Epidermal melanocyte (primary cell): ENCODE data around the gene LMOD3.

Experiments
- DNase-seq: peaks from one replicate; pipeline ENCODE4 v3.0.0; 2011; ENCODE audit warnings: low spot score; ENCODE audit not compliant: insufficient read length

LMOD3 gene

GRCh38 chr3:69126216-69126615 lies 3.8 kb upstream of the LMOD3 start:
- no peak for DNase-seq

- no peak for DNase-seq
Measured at GRCh38 chr3:69121950-69122349, 445 bp downstream of the LMOD3 start.

DNA sequence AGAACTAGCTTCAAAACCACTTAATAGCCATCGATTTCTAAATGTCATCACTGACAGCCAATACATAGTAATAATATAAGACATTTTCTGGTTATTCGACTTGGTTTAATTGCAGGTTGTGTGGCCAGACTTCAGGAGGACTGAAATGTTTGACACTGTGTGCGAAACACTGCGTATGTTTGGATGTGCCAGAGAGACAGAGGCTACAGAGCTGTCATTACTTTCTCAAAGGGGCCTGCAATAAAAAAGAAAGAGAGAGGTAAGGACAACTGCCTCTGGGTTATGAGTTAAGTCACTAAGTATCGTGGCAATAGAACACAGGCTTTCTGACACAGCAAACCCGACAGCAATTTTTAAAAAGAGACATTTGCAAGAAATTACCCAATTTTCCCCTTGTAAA lies 882 bp downstream of the LMOD3 start:
- DNase-seq: no peak

DNA sequence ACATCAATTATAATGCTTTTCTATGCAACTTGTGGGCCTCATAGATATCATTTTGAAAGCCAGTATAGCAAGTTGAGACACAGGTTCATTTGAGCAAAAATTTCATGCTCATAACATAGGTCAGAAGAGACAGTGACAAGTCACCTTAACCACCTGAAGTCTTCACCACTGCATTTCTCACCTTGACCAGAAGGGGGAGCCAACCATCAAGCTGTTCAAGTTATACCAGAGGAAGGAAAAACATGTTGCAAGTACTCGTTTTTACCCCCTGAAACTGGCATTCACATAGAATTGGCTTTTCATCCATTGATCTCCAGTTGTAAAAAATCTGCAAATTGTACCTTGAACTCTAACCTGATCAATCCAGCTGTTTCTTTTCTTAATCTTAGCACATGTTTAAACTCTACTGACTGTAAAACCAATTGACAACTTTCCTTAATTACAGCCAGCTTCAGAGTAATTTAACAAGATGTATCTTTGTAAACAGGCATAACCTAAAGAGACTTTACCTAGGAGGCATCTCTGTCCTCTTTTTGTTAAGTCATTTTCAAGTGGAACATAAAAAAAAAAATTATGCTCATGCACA lies 1.4 kb downstream of the LMOD3 start:
- DNase-seq: no peak

GRCh38 chr3:69119681-69120080 lies 2.7 kb downstream of the LMOD3 start:
- no peak for DNase-seq

- DNase-seq: no peak
Measured at GRCh38 chr3:69119138-69119537, 3.3 kb downstream of the LMOD3 start.

GRCh38 chr3:69118555-69118954 lies 3.8 kb downstream of the LMOD3 start:
- no peak for DNase-seq

DNA sequence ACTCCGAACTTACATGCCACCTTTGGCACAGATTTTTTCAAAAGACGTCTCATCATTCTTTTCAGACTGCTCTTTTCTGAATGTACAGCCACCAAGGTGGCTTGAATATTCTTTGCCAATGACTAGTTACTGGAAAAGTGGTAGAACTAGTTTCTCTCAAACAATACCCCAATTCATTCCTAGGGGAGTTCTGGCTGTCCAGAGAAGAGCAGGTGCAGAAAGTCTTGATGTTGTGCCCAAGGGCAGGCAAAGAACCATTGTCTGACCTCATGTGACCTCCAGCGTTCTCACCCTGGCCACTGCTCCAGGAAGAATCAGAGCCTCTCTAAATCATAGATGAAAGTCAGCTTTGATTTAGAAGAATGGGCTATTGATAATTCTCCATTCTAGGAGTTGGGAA lies 5.5 kb downstream of the LMOD3 start:
- no peak for DNase-seq

DNA sequence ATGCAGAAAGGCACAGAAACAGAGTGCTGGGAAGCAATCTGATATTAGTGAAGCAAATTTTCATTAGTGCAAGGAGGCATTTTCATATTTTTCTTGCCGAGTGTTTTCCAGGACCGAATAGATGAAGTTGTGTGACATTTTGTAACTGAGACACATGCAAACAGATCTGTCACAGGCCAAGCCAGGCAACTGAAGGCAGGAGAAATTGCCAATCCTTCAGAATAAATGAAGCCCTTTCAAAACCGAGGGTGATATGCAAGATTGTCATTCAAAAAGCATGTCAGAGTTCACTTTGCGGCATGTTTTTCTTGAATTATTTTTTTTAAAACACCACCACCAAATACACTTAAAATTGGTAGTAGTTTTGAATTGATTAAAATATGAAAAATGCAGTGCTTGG lies 6.2 kb downstream of the LMOD3 start:
- DNase-seq: no peak

- no peak for DNase-seq
Measured at GRCh38 chr3:69115731-69116130, 6.7 kb downstream of the LMOD3 start.

GRCh38 chr3:69113536-69113935 lies 8.9 kb downstream of the LMOD3 start:
- no peak for DNase-seq

DNA sequence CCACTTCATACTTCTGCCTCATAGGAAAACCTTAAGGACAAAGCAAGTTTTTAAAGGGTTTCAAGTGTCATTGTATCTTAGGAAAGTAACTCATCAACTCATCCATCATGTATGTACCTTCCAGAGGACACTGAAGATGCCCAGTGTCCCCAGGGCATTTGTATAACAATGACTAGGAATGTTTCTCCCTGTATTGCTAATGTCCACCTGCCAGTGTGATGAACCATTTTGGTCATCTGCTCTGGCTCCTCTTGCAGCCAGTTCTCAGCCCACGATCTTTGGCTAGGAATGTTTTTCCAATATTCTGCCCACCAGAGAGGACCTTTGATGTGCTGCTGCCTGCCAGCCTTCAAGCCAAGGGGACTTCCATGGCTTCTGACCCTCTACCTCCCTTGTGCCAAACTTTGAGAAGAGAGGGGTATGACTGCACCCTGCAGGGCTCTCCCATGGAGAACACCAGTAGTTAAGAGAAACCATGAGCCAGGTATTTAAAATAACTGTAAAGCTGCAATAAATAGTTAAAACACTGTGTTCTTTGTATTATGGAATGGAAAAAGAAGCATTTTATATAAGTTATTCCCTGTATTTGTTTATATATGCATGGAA lies 11.4 kb downstream of the LMOD3 start:
- DNase-seq: no peak

- DNase-seq: no peak
Measured at GRCh38 chr3:69108811-69109210, 13.6 kb downstream of the LMOD3 start.

DNA sequence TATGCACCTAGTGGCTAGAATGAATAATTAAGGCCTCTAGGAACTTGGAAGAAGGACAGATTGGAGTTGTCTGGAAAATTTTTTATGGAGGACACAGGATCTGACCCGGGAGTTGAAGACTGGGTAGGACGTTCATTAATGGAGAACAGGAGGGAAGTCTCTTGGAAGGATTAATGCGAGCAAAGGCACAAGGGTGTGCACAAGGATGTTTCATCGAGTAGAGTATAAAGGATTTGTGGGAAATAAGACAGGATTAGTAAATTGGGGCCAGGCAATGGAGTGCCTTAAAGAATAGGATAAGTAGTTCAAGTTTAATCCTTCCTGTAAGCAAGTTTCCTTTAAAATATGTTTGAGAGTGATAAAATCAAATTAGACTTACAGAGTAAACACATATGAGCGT lies 14.6 kb downstream of the LMOD3 start:
- DNase-seq: no peak

GRCh38 chr3:69105320-69105719 lies 17.1 kb downstream of the LMOD3 start:
- DNase-seq: no peak

GRCh38 chr3:69104586-69104985 lies 17.8 kb downstream of the LMOD3 start:
- DNase-seq: no peak

GRCh38 chr3:69103123-69103522 lies 19.3 kb downstream of the LMOD3 start:
- no peak for DNase-seq

GRCh38 chr3:69102384-69102783 lies 20.0 kb downstream of the LMOD3 start:
- DNase-seq: no peak

DNA sequence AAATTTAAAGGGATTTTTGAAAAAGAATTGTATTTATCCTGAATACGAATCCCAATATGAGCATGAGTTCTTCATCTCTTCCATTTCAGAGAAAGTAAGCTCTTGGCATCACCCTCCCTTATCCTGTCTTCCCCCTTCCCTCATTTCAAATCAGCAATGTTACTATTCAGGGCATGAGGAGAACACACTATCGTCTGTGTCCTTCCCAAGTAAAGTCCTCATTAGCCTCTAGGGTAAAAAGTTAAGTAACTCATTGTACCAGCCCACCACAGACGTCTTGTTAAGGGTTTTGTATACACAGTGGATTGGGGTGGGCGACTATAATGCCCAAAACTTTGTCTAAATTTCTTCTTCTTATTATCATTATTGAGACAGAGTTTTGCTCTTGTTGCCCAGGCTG lies 22.8 kb downstream of the LMOD3 start:
- DNase-seq: no peak

GRCh38 chr3:69097407-69098086 lies 24.8 kb downstream of the LMOD3 start:
- DNase-seq: no peak

GRCh38 chr3:69096299-69096698 lies 26.1 kb downstream of the LMOD3 start:
- no peak for DNase-seq

GRCh38 chr3:69095636-69096035 lies 26.8 kb downstream of the LMOD3 start:
- no peak for DNase-seq
